CD4-positive, alpha-beta memory T cell (primary cell): ENCODE measurements around the gene PRSS8. TPM values are rescaled to one million over a fixed set of nuclear protein-coding genes. Genes with fewer than 3 reads are reported as not detected.

Experiments
- CTCF ChIA-PET: fragments of 350-600 bp; sonication (Branson Sonifier 250); formaldehyde crosslinking; loops from one replicate; lab custom pipeline; 2021; ENCODE audit warnings: inconsistent platforms; ENCODE audit not compliant: partially characterized antibody; lab: Charles Lee
- POLR2A ChIA-PET: fragments of 350-600 bp; sonication (Branson Sonifier 250); formaldehyde crosslinking; loops from one replicate; lab custom pipeline; 2021; ENCODE audit not compliant: partially characterized antibody; lab: Charles Lee
- DNase-seq, 5 donors: peaks; one replicate each; pipeline versions ENCODE4 v3.0.0 to v3.0.0-alpha.2; 2020 to 2022; ENCODE audit warnings: mixed read lengths in 1 of 5
- H3K27ac ChIP-seq: one replicate; pipeline ENCODE4 v1.7.0; 2013; ENCODE audit warnings: low read depth, low read length
- H3K27me3 ChIP-seq: 2 replicates; pipeline ENCODE4 v1.7.0; 2013; ENCODE audit warnings: mild to moderate bottlenecking, low read length, moderate library complexity; ENCODE audit not compliant: insufficient read depth
- H3K36me3 ChIP-seq: 2 replicates; pipeline ENCODE4 v1.7.0; 2013; ENCODE audit warnings: mild to moderate bottlenecking, low read length, moderate library complexity; ENCODE audit not compliant: insufficient read depth
- H3K4me1 ChIP-seq: 2 replicates; pipeline ENCODE4 v1.7.0; 2013; ENCODE audit warnings: mild to moderate bottlenecking, low read length, moderate library complexity; ENCODE audit not compliant: insufficient read depth
- H3K4me3 ChIP-seq, 2 donors: one replicate each; pipeline ENCODE4 v1.7.0; 2013; ENCODE audit warnings: low read length in 2 of 2, mild to moderate bottlenecking in 1 of 2
- H3K9me3 ChIP-seq, 2 donors: one replicate each; pipeline ENCODE4 v1.7.0; 2013; ENCODE audit warnings: low read length in 2 of 2, control low read depth in 1 of 2; ENCODE audit not compliant: control insufficient read depth in 1 of 2
- H3K27ac Mint-ChIP-seq, 7 donors: one replicate each; pipeline ENCODE4 v1.8.0; 2020 to 2021; ENCODE audit warnings: mixed read lengths in 7 of 7, mild to moderate bottlenecking in 6 of 7, inconsistent platforms in 3 of 7, moderate library complexity in 3 of 7
- H3K27me3 Mint-ChIP-seq, 2 donors: one replicate each; pipeline ENCODE4 v1.8.0; 2020 to 2021; ENCODE audit warnings: mixed read lengths in 2 of 2
- H3K36me3 Mint-ChIP-seq, 2 donors: one replicate each; pipeline ENCODE4 v1.8.0; 2020 to 2021; ENCODE audit warnings: mixed read lengths in 2 of 2, inconsistent platforms in 1 of 2, mild to moderate bottlenecking in 1 of 2
- H3K4me1 Mint-ChIP-seq, 4 donors: one replicate each; pipeline ENCODE4 v1.8.0; 2020 to 2021; ENCODE audit warnings: mixed read lengths in 4 of 4, mild to moderate bottlenecking in 1 of 4
- H3K4me3 Mint-ChIP-seq, 8 donors: one replicate each; pipeline ENCODE4 v1.8.0; 2020 to 2021; ENCODE audit warnings: mixed read lengths in 8 of 8, mild to moderate bottlenecking in 7 of 8, moderate library complexity in 6 of 8, inconsistent platforms in 3 of 8
- H3K9me3 Mint-ChIP-seq, 8 donors: one replicate each; pipeline ENCODE4 v1.8.0; 2020 to 2021; ENCODE audit warnings: mixed read lengths in 8 of 8, mild to moderate bottlenecking in 5 of 8, inconsistent platforms in 3 of 8, moderate library complexity in 1 of 8
- intact Hi-C: fragments of 100-400 bp; cut with micrococcal nuclease; formaldehyde crosslinking; loops from one replicate; pipeline ENCODE4 v1.15.1; 2023
- polyA plus RNA-seq, 2 donors: library from polyadenylated mRNA; unstranded; fragments of 300-500 nt; fragmentation: Illumina TruSeq; gene quantifications; one replicate each; pipeline ENCODE4 v1.2.3, GENCODE V29; 2021
- total RNA-seq, 2 experiments: library from RNA; stranded (reverse); gene quantifications; one replicate each; pipeline ENCODE4 v1.2.3, GENCODE V29; 2021

The PRSS8 gene
- total and polyA plus RNA-seq, 4 experiments from 2014 or later = 0.33 TPM; not detected in 3

DNA sequence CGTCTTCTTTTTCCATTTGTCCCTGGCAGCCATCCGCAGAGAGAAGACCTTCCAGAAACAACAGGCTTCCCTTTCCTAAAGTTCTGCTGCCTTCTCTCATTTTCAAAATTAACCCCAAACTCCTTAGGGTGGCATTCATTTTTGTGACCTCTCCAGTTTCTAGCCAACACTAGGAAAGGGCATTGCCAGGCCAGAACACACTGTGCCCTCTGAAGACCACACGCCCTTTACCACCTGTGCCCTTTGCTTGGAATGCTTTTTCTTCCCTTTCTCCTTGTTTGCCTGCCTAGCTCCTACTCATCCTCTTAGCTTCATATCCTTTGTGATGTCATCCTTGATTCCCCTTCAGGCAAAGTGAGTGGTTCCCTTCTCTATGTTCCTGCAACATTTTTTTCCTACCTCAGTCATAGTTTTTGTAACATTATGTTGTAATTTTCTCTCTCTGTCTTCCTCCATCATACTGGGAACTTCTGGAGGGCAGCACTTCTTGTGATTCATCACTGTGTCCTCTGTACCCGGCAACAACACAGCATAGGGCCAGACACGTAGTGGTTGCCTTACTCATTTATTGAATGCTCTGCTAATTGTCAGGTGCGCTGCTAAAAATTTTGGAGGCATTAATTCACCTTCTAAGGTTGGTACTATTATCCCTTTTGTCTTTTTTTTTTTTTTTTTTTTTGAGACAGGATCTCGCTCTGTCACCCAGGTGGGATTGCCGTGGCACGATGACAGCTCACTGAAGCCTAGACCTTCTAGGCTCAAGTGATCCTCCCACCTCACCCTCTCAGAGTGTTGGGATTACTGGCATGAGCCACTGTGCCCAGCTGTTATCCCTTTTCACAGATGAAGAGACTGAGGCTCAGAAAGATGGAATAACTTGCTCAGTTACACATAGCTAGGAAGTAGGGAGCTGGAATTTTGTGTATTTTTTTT is 17.0 kb downstream of the PRSS8 start:
- Mint-ChIP-seq H3K9me3 (peaks cover 0 to 2% (median 0%) of the 10 kb centered on the region in 8 donors), H3K4me1 (peaks cover 9 to 19% (median 13%) of the 10 kb centered on the region in 4 donors), H3K36me3 (peaks cover 17 to 36% of the 10 kb centered on the region in 2 donors), H3K27me3 (no peaks in the 10 kb centered on the region), H3K27ac (peak overlapping the region; percentile 80 to 98 (median 95)), H3K4me3 (peak overlapping the region; percentile 83 to 93 (median 89))
- H3K27ac ChIP-seq = peak overlapping the region; percentile 89
- DNase-seq = no peak
- ChIA-PET CTCF (interaction anchor here (0.6 to 8.2 kb wide), 4 partner anchors 21 to 45 kb away, joined by 3 to 56 read pairs (median 5); partner anchors contain the start of genes ZNF646 and ZNF668), POLR2A (interaction anchor here (0.9 to 7.9 kb wide), 28 partner anchors 10 to 755 kb away, joined by 3 to 121 read pairs (median 6); partner anchors contain the start of genes ARMC5, BCKDK, FBXL19 and FUS)
- peak overlapping the region; percentile 63 to 76 for H3K4me3 ChIP-seq
- H3K4me1 ChIP-seq = peaks cover 11% of the 10 kb centered on the region
- intact Hi-C loops = no loop called here
- H3K9me3 ChIP-seq = no peaks in the 10 kb centered on the region
- H3K36me3 ChIP-seq = peaks cover 35% of the 10 kb centered on the region
- no peaks in the 10 kb centered on the region for H3K27me3 ChIP-seq

DNA sequence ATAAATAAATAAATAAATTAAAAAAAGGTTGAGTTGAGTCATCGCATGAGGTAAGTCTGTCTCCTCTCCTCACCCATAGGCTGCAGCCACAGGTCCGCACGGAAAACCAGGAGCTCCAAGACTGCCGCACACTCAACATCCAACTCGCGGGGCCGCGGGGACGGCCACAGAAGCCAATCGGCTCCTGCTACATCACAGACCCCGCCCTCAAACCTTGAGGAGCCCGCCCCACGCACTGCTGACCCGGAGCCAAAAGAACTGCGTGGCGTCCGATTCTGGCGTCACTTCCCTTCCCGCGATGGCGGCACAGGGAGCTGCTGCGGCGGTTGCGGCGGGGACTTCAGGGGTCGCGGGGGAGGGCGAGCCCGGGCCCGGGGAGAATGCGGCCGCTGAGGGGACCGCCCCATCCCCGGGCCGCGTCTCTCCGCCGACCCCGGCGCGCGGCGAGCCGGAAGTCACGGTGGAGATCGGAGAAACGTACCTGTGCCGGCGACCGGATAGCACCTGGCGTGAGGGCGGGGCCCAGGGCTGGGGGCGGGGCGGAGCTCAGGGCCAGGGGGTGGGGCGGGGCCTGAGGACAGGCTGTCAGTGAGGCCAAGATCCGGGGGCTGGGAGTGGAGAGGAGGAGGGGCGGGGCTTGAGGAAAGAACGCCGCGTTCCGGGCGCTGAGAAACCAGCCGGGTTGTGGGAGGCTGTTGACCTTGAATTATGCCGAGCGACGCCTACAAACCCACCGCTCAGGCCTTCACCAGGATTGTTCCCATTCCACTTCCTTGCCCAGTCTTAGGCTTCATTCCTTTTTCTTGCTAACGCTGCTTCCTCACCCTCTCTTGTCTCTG is 17.9 kb downstream of the PRSS8 start, which contains the start of gene KAT8:
Gene KAT8 (plus strand): TSS at position 281 of the 839 bp plus-strand sequence. CDS start 18 bp downstream, at position 299.
- intact Hi-C loops = loop anchor here (1.0 kb wide), 8 partner anchors 23 to 342 kb away; partner anchors contain the start of genes ARMC5, VKORC1, ZNF646 and ZNF668
- H3K27ac ChIP-seq = peak within 1 kb of the TSS; percentile 89
- Mint-ChIP-seq H3K36me3 (peaks cover 17 to 38% of the 10 kb centered on the region in 2 donors), H3K4me3 (peak within 1 kb of the TSS; percentile 83 to 93 (median 89)), H3K4me1 (peaks cover 9 to 19% (median 13%) of the 10 kb centered on the region in 4 donors), H3K27ac (peak within 1 kb of the TSS; percentile 80 to 98 (median 95)), H3K27me3 (no peaks in the 10 kb centered on the region), H3K9me3 (peaks cover 0 to 2% (median 0%) of the 10 kb centered on the region in 8 donors)
- H3K36me3 ChIP-seq = peaks cover 35% of the 10 kb centered on the region
- H3K4me3 ChIP-seq = peak within 1 kb of the TSS; percentile 63 to 76
- H3K4me1 ChIP-seq = peaks cover 11% of the 10 kb centered on the region
- H3K27me3 ChIP-seq = no peaks in the 10 kb centered on the region
- no peaks in the 10 kb centered on the region for H3K9me3 ChIP-seq
- ChIA-PET POLR2A (interaction anchor here (1.0 to 7.9 kb wide), 28 partner anchors 9 to 760 kb away, joined by 3 to 121 read pairs (median 6); partner anchors contain the start of genes ARMC5, BCKDK, FBXL19 and FUS), CTCF (interaction anchor here (1.0 to 8.2 kb wide), 6 partner anchors 22 to 133 kb away, joined by 3 to 56 read pairs (median 5); partner anchors contain the start of genes HSD3B7, PYCARD, ZNF646 and ZNF668)
- peak; percentile 98 to 99 (median 98) for DNase-seq

- no peak for DNase-seq
- H3K9me3 Mint-ChIP-seq = peaks cover 0 to 2% (median 0%) of the 10 kb centered on the region in 8 donors
- peaks cover 9 to 25% (median 15%) of the 10 kb centered on the region in 4 donors for H3K4me1 Mint-ChIP-seq
- H3K36me3 Mint-ChIP-seq = peaks cover 3 to 32% of the 10 kb centered on the region in 2 donors
- H3K4me3 Mint-ChIP-seq = peak overlapping the region in 1 of 8 donors; percentile 17
- no peaks in the 10 kb centered on the region for H3K27me3 Mint-ChIP-seq
- peaks cover 11% of the 10 kb centered on the region for H3K4me1 ChIP-seq
- peaks cover 16% of the 10 kb centered on the region for H3K36me3 ChIP-seq
- no peaks in the 10 kb centered on the region for H3K27me3 ChIP-seq
- H3K27ac ChIP-seq = no peak overlapping the region
- no peak overlapping the region for H3K4me3 ChIP-seq
- H3K9me3 ChIP-seq = no peaks in the 10 kb centered on the region
- no peak overlapping the region for H3K27ac Mint-ChIP-seq
- intact Hi-C loops = no loop called here
- ChIA-PET POLR2A (interaction anchor here (1.6 kb wide), 1 partner anchor 66 kb away, joined by 8 read pairs; the partner anchor contains the start of gene FUS), CTCF (interaction anchor here (0.8 to 1.5 kb wide), 2 partner anchors 15 to 28 kb away, joined by 3 to 4 read pairs; no protein-coding TSS in a partner anchor)
These were observed 21.1 kb downstream of the PRSS8 start for GRCh38 chr16:31114468-31114867.

DNA sequence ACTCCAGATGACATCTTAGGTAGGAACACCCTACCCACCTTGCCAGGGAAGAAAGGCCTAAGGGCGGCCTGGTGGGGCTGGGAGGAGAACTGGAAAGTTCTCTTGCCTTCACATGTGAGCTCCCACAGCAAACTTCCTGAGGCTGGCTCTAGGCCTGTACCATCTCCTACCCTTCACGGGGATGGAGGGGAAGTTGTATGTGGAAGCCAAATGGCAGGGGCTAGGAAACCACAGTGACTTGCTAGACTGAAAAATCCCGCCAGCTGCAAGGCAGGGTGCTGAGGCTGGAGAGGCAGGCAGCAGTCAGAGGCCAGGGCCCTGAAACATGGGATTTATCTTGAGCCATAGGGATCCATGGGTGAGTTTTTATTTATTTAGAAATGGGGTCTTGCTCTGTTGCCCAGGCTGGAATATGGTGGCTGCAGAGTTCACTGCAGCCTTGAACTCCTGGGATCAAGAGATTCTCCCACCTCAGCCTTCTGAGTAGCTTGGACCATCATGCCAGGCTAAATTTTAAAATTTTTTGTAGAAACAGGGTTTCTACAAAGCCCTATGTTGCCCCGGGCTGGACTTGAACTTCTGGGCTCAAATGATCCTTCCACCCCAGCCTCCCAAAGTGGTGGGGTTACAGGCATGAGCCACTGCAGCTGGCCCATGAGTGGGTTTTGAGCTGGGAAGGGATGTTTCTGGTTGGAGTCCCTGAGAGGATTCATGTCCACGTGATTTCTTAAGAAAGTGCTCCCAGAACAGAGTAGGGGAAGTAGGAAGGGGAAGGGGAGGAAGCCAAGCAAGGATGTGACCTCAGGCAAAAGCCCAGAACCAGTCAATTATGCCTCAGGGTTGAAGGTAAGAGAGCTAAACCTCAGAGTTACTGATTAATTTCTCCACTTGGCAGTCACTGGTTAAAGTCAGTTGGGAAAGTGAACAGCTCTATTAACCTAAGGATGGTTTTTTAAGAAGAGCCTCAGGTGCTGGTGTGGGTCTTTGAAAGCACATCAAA is 22.1 kb downstream of the PRSS8 start:
- intact Hi-C loops = no loop called here

GRCh38 chr16:31112711-31113110 is 22.8 kb downstream of the PRSS8 start:
- peaks cover 4 to 20% (median 10%) of the 10 kb centered on the region in 4 donors for H3K4me1 Mint-ChIP-seq
- Histone ChIP-seq H3K4me1 (peaks cover 12% of the 10 kb centered on the region), H3K36me3 (peaks cover 6% of the 10 kb centered on the region), H3K9me3 (no peaks in the 10 kb centered on the region), H3K27ac (no peak overlapping the region), H3K27me3 (no peaks in the 10 kb centered on the region), H3K4me3 (no peak overlapping the region)
- intact Hi-C loops = no loop called here
- no peak overlapping the region for H3K27ac Mint-ChIP-seq
- no peaks in the 10 kb centered on the region for H3K27me3 Mint-ChIP-seq
- CTCF ChIA-PET = no interaction called here
- H3K9me3 Mint-ChIP-seq = peaks cover 0 to 2% (median 0%) of the 10 kb centered on the region in 8 donors
- H3K36me3 Mint-ChIP-seq = peaks cover 3 to 23% of the 10 kb centered on the region in 2 donors
- DNase-seq = no peak
- H3K4me3 Mint-ChIP-seq = peak overlapping the region in 1 of 8 donors; percentile 6
- POLR2A ChIA-PET = interaction anchor here (1.6 kb wide), 1 partner anchor 67 kb away, joined by 8 read pairs; the partner anchor contains the start of gene FUS

More for the DNA sequence above, 22.1 kb downstream of the PRSS8 start:
- H3K4me3 Mint-ChIP-seq = no peak overlapping the region
- CTCF ChIA-PET = interaction anchor here (0.6 to 1.5 kb wide), 2 partner anchors 29 to 45 kb away, joined by 3 to 4 read pairs; no protein-coding TSS in a partner anchor
- Histone ChIP-seq H3K27me3 (no peaks in the 10 kb centered on the region), H3K4me3 (no peak overlapping the region), H3K36me3 (peaks cover 6% of the 10 kb centered on the region), H3K27ac (no peak overlapping the region), H3K9me3 (no peaks in the 10 kb centered on the region), H3K4me1 (peaks cover 13% of the 10 kb centered on the region)
- H3K36me3 Mint-ChIP-seq = peaks cover 3 to 28% of the 10 kb centered on the region in 2 donors
- no peaks in the 10 kb centered on the region for H3K27me3 Mint-ChIP-seq
- POLR2A ChIA-PET = interaction anchor here (1.6 kb wide), 1 partner anchor 67 kb away, joined by 8 read pairs; the partner anchor contains the start of gene FUS
- H3K9me3 Mint-ChIP-seq = peaks cover 0 to 2% (median 0%) of the 10 kb centered on the region in 8 donors
- DNase-seq = no peak
- peak overlapping the region in 3 of 7 donors; percentile 14 to 80 (median 22) for H3K27ac Mint-ChIP-seq
- peaks cover 6 to 22% (median 12%) of the 10 kb centered on the region in 4 donors for H3K4me1 Mint-ChIP-seq
